Fibroblast of skin of scalp (primary cell): ENCODE results near the gene MACROD2.
A peak's percentile ranks its signal among the peaks of the same experiment; 100 is the strongest.
"Not testable (repeated sequence)": the region's sequence is repeated elsewhere in the genome, so short reads cannot be mapped to it uniquely, and the experiment has no call there.

ENCODE experiments used
- DNase-seq: peaks from one replicate; pipeline ENCODE4 v3.0.0-alpha.2; 2013

The MACROD2 gene

DNA sequence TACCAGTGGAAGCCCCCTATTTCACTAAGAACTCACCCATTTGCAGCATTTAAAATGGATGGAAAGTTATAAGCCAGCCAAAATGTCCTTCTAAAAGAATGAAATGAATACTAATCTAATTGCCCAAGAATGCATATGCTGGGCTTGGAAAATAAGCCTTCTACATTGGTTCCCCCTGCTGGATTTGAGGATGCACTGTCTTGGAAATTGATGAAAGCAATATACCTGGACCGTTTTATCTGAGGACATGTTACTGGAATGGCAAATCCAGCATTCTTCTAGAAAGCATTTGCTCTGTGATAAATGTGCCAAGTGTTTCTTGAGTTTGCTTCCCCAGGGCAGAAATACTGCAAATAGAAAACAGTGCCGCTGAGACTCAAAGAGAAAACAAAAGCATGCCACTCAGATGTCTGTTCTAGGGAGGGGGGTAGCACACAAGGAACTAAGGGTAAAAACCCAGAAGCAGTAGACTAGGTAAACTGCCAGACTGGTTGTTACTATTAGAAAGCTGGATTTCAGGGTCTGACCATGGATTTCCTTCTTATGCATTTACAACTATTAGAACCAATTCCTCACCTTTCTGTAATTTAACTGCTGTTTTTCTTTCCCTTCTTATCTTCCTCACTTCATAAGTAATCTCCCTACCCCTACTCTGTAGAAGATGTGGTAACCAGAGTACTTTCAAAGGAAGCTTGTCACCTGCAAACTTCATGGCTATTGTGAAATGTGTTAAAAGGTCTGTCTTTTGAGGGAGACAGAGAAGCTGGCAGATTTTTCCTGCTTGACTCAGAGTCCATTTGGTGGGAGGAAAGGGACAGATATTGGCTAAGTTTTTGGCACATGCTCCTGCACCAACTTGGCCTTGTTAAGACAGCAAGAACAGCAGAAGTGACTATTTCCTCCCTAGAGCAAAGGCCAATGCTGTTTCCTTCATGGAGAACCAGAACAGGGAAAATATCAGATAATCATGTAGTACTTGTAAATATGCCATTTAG, 1935.3 kb downstream of the MACROD2 start:
- DNase-seq, result peak; percentile 54

DNA sequence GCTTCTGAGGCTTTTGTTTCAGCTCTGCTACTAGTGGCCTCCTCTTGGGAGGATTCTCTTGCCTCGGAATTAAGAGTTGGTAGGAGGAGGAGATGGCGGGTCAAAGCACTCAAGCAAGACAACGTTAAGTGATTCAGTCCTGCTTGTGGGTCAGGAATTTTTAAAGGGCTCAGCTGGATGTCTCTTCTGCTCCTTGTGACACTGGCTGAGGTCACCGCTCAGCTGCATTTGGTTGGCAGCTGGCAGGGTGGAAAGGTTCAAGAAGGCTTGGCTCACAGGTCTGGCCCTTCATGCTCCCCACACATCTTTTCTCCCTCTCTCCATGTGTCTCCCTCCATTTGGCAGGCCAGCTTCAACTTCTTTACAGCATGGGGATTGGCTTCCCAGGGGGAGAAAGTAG, 1936.6 kb downstream of the MACROD2 start:
- DNase-seq, result no peak

DNA sequence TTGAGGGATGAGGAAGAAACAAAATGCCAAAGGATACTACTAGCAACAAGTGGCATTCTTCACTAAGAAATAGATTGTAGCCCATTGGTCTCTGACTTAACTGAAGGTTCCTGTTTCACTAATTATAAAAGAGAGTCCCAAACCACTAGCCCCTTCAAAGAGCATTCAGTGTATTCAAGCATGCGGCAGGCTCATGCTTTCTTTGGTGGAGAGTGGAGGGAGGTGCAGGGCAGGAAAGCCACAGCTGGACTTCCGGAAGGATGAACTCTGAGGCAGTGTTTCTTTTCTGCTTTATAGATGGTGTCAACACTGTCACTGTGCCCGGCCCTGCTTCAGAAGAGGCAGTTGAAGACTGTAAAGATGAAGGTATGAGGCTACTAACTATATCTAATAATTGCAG, 1941.9 kb downstream of the MACROD2 start:
- no peak for DNase-seq

DNA sequence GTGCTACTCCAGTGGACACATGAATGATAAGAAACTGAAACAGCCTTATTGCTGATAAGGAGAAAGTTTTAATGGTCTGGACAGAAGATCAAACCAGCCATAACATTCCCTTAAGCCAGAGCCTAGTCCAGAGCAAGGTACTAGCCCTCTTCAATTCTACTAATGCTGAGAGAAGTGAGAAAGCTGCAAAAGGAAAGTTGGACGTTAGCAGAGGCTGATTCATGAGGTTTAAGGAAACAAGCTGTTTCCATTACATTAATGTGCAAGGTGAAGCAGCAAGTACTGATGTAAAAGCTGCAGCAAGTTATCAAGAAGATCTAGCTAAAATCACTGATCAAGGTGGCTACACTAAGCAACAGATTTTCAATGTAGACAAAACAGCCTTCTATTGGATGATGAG, 1943.5 kb downstream of the MACROD2 start:
- DNase-seq, result no peak

DNA sequence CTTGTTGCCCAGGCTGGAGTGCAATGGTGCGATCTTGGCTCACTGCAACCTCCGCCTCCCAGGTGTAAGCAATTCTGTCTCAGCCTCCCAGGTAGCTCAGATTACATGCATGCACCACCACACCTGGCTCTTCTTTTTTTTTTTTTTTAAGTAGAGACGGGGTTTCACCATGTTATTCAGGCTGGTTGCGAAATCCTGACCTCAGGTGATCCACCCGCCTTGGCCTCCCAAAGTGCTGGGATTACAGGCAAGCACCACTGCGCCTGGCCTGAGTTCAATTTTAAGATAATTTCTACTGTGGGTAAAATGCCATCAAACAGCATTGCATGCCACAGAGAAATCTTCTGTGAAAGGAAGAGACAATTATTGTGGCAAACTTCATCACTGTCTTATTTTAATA, 1944.8 kb downstream of the MACROD2 start:
- no peak for DNase-seq

DNA sequence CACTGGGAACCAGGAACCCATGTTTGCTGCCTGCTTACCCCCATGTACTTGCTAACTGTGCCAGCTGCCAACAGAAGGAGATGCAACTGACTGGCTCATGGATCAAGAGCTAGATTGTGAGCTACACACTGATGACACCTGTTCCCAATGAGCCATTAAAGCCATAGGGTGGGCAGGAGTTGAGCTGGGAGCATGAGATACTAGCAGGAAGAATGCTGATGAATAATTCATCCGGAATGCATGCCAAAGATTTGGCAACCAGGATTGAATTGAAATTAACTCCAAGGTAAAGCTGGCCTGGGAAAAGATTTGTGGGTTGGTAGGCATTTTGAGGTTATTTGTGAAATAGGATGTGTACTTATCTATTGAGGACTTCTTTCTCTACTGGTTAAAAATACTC, 1946.8 kb downstream of the MACROD2 start:
- peak; percentile 18 for DNase-seq

DNA sequence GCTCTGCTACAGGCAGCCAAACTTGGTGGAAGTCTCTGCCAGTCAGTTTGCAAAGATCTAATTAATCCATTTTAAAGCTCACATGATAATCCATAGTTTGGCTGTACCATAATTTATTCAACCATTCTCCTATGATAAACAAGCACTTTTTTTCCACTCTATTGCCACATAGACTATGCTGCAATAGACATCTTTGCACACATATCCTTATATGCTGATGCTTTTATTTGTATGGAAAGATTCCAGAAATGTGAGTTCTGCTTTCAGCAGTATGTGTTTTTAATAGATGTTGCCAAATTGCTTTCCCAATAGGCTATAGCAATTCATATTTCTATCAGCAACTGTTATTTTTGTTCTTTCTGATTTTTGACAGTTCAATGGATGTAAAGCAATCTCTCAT, 1950.0 kb downstream of the MACROD2 start:
- DNase-seq, result peak; percentile 9

DNA sequence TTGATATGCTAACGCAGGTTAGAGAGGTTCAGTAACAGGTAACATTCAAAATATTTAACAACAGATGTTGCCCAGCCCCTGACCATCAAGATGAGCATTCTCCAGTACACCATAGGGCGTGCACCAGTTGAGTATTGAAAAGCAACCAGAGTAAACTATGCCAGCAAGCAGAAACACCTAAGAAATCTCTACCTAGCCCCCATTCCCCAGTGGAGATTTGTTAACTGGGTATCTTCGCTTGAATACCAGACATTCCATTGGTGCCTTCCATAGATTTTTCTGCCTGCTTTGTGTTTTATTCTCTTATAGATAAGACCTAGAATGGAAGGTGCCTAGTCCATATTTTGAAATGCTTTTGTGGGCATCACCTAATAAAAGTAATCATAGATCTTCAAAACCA, 1954.1 kb downstream of the MACROD2 start:
- DNase-seq, result no peak

DNA sequence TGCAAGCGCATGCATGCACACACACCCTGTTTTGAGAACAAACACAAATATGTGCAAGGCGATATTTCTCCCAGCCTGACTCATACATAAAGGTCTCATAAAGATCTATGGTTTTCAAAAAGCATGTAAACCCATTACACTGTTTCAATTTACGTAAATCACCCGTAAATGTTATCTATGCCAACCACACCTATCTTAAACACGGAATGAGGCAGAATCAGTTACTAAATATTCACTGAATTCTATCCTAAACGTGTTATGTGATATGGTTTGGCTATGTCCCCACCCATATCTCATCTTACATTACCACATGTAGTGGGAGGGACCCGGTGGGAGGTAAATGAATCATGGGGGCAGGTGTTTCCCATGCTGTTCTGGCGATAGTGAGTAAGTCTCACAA, 1956.3 kb downstream of the MACROD2 start:
- DNase-seq, result no peak

DNA sequence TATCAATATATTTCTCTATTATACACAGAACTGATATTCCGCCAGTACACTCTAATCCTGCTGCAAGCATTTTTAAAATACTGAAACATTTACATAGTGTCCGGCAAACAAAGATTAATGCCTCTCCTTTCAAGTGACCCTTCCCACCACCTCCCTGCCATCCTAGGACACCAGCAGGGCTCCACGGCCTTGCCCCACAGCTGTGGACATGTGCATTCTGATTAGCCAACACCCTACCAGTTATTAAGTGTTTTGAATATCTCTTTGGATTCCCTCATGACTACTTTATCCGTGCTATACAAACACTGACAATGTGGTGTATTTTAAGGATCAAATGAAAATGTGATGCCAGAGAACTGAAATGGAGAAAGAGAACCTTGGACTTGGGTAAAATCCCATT, 1962.8 kb downstream of the MACROD2 start:
- no peak for DNase-seq

DNA sequence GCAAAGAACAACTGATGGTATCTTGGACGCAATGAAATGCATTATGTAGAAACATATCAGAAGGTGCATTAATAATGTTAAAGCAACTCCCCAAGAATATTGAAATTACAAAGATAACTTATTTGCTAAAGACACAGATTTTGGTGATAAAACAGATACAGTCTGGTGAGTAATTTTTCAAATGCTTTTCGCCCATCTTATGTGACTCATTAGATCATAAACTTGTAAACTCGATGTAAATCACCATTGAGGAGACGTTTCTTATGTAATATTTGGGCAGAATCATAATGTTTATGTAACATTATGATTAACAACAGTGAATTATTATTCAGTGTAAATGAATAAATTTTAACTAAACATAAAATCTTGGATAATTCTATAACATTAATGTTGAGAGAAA, 1969.8 kb downstream of the MACROD2 start:
- DNase-seq, result no peak

DNA sequence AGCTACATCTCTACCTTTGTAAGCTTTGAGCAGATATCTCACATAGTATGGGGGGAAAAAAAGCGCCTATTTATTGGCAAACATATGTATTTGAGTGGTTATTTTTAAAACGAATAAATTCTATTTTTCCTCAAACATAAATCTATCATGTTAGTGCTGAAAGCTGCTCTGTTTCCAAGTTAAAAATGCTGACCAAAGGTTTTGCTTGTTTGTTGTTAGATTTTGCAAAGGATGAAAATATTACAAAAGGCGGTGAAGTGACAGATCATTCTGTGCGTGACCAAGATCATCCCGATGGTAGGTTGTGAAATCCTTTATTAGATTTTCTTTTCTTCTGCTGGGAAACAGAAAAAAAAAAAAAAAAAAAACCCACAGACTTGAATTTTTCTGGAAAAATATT, 1972.0 kb downstream of the MACROD2 start:
- no peak for DNase-seq

DNA sequence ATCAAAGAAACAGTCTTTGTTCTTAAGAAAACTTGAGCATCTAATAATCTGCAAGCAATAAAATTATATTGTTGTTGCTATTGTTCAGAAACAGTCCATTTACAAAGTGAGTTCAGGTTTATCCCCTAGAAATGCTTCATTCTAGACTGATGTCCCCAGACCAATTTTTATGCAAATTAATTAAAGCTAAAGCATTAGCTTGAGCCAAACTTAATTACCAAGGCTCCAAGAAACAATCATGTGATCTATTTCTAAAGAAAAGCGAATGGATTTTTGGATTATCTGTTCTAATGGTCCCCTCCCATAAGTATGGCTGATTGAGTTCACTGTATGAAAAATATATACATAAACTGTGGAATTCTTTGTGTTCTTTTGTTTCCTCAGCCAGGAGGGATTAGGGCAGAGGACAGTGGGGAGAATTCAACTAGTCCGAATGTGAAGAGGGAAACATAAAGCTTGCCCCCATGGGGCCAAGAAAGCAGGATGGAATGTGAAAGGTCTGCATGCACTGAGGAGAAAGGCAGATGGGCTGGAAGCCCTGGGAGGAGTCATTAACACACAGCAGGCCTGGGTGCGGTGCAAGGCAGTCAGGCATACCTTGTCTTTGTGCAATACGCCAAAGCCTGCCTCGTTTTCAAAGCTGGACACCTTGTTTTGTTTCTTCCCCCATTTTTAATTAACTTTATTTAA, 1980.9 kb downstream of the MACROD2 start:
- peak; percentile 8 for DNase-seq

DNA sequence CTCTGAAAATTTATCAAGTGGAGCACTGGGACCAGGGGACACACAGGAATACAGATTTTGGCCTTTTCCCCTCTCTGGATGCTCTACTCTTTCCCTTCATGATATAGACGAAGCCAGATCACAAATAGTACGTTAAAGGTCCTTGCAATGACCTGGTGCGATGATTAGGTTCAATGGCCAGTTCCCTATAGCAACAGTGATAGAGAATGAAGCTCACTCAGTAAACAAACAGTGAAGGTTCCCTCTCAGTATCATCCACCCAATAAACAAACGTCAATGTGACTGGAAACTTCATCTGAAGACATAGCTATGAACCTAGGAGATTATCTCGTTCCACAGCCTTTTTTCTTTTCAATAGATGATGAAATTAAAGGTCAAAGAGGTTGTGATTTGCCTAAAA, 1981.7 kb downstream of the MACROD2 start:
- no peak for DNase-seq

DNA sequence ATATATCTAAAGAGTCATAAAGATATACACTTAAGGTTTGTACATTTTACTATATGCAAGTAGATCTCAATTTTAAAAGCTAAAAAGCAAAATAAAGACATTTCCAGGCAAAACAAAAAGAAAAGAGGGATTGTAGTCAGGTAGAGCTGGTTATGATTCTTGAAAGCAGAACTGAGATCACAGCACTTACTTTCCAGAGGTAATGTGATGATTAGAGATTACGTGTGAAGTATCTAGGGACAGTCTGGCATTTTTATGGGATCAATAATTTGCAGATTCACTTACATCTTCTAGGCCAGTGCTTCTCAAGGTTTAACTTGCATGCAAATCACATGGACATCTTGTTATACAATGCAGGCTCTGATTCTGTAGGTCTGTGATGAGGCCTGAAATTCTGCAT, 1982.4 kb downstream of the MACROD2 start:
- DNase-seq, result no peak

DNA sequence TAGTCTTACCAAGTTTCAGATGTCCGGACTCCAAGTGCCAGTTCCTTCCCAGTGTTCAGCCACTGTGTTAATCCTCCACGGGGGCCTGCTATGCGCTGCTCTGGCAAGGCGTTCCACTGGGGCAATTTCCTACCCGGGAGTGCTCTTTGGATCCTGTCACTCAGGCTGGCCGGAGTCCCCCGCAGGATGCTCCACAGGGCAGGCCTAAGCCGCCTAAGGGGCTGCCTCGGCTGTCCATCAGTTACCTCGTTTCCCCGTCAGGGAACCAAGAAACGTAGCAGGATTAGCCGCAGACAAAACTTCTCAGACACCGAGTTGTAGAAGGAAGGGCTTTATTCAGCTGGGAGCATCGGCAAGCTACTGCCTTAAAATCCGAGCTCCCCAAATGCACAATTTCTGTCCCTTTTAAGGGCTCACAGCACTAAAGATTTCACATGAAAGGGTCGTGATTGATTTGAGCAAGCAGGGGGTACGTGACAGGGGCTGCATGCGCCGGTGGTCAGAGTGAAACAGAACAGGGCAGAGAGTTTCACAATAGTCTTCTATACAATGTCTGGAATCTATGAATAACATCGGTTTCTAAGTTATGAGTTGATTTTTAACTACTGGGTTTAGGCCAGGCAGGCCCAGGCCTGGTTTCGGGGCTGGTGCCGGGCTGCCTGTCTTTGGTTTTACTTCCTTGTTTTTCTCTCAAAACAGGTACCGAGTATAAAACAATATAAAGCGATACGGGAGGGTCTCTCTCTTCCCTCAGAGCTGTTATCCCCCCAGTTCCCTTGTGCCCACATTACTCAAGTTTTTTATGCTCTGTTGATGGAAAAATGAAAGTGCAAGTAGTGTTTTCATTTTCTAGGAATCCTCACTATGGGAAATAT, 1990.4 kb downstream of the MACROD2 start:
- not testable (repeated sequence) for DNase-seq

DNA sequence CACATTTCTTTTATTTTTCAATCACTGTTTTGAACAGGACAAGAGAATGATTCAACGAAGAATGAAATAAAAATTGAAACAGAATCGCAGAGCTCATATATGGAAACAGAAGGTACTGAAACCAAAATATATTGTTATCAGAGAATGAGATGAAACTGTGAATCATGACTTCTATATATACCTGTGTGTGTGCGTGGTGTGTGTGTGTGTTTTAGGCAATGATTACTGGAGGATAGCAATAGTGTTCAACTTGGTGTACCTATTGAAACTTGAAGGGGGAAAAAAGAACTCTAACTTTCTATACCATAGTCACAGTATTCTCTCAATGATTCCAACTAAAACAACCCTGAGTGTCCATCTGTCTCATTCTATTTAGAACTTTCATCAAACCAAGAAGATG, 1991.4 kb downstream of the MACROD2 start:
- no peak for DNase-seq

DNA sequence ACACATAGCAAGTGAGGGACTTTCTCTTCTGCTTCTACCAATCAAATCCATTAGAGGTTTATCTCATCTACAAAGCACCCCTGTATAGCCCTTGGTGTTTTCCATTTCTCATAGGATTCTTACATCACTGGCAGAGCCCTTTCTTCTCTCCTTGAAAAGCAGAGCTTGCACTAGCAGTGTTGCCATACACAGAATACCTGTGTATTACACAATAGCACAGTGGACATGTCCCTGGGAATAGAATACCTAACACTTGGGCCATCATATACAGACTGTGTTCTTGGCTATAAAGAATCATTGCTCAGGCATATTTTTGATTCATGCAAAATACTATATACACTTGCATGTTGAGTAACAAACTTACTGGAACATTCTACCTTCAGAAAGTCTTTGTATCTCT, 1996.0 kb downstream of the MACROD2 start:
- no peak for DNase-seq

DNA sequence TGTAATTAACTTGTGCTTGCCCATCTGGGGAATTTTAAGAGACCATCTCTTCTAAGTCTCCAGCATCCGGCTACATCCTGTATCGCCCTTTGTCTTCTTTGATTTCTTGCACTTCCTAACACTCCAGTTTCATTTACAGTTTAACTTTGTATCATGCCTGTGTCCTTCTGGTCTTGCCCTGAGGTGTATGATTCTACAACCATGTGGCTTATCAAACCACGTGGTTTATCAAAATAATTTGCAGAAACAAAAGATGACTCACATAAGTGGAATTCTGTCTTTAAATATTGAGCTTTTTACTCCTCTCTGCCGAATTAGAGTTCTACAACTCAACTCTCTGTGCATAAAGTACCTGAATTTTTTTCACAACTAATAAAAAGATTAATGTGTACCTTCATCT, 1997.2 kb downstream of the MACROD2 start:
- no peak for DNase-seq

DNA sequence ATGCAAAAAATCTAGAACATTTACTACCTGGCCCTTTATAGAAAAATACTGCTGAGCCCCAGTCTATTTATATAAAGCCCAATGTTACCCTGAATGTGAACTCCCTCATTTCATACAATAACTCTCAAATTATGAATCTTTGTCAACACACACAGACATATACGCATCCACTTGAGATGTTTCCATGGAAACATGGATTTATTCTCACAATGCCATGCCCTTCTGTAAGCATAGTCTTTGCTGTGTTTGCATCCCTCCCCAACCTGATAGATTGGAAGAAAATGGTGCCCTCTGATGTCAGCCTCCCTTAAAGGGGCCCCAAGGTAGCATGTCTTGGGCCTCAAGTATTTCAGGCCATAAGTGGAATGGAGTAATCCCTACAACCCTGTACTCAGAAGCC, 2004.8 kb downstream of the MACROD2 start:
- no peak for DNase-seq

DNA sequence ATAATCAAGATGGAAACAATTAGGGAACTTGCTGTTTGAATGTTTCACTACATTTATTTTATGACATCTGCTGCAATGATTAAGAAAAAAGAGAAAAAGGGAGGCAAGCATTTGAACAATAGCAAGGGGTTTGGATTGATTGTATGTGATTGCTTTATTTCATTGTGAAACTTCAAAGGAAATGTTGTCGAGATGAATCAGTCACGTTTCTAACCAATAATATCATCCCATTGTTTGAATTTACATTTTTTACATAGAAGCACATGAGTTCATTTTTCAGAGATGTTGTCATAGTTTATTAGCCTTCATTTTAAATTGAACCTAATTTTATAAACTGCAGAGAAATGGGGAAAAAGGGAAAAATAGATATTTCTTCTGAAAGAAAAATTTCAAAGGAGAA, 2006.0 kb downstream of the MACROD2 start:
- DNase-seq, result peak; percentile 37

DNA sequence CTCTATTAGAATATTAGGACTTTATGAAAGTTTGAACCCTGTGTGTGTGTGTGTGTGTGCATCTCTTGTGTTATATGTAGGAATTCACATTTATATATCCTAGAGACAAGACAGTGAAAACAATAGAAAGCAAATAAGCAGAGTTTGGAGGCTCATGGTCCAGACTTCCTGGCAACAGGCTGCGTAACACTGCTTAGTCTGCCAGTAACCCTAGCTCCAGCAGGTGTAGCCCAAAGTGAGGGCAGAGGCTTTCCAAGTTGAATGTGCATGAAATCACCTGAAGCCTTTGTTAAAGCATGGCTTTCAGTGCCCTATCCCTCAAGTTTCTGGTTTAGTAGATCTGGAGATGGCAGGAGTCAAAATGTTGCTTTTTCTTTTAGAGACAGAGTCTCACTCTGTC, 2008.0 kb downstream of the MACROD2 start:
- DNase-seq, result no peak
